Lung (tissue), 12 donors: ENCODE data around the gene TRABD2B. TPM values are rescaled to one million over a fixed set of nuclear protein-coding genes. Genes with fewer than 3 reads are reported as not detected.
A peak's percentile ranks its signal among the peaks of the same experiment; 100 is the strongest.

Experiments used
- ATAC-seq: fragments of 200-7000 bp; cut with Tn5 transposase; one replicate; pipeline ENCODE4 v1.9.1; 2020; ENCODE audit warnings: moderate number of reproducible peaks; ENCODE audit not compliant: insufficient read depth, low FRiP score
- DNase-seq, 3 donors: peaks; one replicate each; pipeline ENCODE4 v3.0.0-alpha.2; 2013 to 2017
- H3K27ac ChIP-seq, 2 donors: one replicate each; pipeline ENCODE4 v1.5.1; 2013; ENCODE audit warnings: mild to moderate bottlenecking in 2 of 2, moderate library complexity in 2 of 2, control low read depth in 1 of 2, inconsistent platforms in 1 of 2, low read depth in 1 of 2, low read length in 1 of 2
- H3K27me3 ChIP-seq, 3 donors: one replicate each; pipeline ENCODE4 v1.5.1; 2013; ENCODE audit warnings: low read length in 2 of 3; ENCODE audit not compliant: control insufficient read depth in 3 of 3, insufficient read depth in 3 of 3
- H3K36me3 ChIP-seq, 4 donors: one replicate each; pipeline ENCODE4 v1.5.1; 2013; ENCODE audit warnings: low read length in 4 of 4, mild to moderate bottlenecking in 1 of 4, moderate library complexity in 1 of 4; ENCODE audit not compliant: control insufficient read depth in 4 of 4, insufficient read depth in 4 of 4
- H3K4me1 ChIP-seq, 5 donors: one replicate each; pipeline ENCODE4 v1.5.1; 2013; ENCODE audit warnings: low read length in 5 of 5, mild to moderate bottlenecking in 2 of 5, moderate library complexity in 1 of 5; ENCODE audit not compliant: control insufficient read depth in 5 of 5, insufficient read depth in 5 of 5
- H3K4me3 ChIP-seq: one replicate; pipeline ENCODE4 v1.5.1; 2013; ENCODE audit warnings: mild to moderate bottlenecking, control low read depth, moderate library complexity
- H3K9ac ChIP-seq, 2 donors: one replicate each; pipeline ENCODE4 v1.5.1; 2013; ENCODE audit warnings: low read length in 2 of 2, control low read depth in 1 of 2; ENCODE audit not compliant: insufficient read depth in 1 of 2
- H3K9me3 ChIP-seq, 4 donors: one replicate each; pipeline ENCODE4 v1.5.1; 2013; ENCODE audit warnings: low read length in 3 of 4, mild to moderate bottlenecking in 1 of 4, moderate library complexity in 1 of 4; ENCODE audit not compliant: control insufficient read depth in 4 of 4, insufficient read depth in 3 of 4
- WGBS, 2 donors: extraction: QIAGEN DNeasy Blood & Tissue Kit; methylation state at CpG; one replicate each; pipeline ENCODE4 v1.1.7; 2013; 5-methylcytosine and 5-hydroxymethylcytosine counted together
- polyA plus RNA-seq, 2 donors: library from polyadenylated mRNA; stranded (reverse); fragments of 200-250 nt; gene quantifications; one replicate each; pipeline ENCODE4 v1.2.1, GENCODE V29; 2013
- total RNA-seq, 2 donors: library from RNA; depleted of rRNA in 1 of 2; stranded (reverse); fragments of >200 nt in 1 of 2; gene quantifications; one replicate each; pipeline ENCODE4 v1.2.1, GENCODE V29; 2014 to 2021
- TF ChIP-seq, protein P1 (sequence below): IDR thresholded peaks from 2 replicates; pipeline ENCODE4 v1.5.1; 2012; ENCODE audit warnings: mild to moderate bottlenecking; ENCODE audit errors: control extremely low read depth, extremely low read depth
- donor health status: control.
- donor health status: control.
- donor health status: Bipolar disorder and iron deficiency.
- donor health status: healthy.
- donor health status: DM: yes; HTN: yes; CAD: no.

The TRABD2B gene
- total and polyA plus RNA-seq, 4 donors = 0.37 to 1.9 (median 0.64) TPM

DNA sequence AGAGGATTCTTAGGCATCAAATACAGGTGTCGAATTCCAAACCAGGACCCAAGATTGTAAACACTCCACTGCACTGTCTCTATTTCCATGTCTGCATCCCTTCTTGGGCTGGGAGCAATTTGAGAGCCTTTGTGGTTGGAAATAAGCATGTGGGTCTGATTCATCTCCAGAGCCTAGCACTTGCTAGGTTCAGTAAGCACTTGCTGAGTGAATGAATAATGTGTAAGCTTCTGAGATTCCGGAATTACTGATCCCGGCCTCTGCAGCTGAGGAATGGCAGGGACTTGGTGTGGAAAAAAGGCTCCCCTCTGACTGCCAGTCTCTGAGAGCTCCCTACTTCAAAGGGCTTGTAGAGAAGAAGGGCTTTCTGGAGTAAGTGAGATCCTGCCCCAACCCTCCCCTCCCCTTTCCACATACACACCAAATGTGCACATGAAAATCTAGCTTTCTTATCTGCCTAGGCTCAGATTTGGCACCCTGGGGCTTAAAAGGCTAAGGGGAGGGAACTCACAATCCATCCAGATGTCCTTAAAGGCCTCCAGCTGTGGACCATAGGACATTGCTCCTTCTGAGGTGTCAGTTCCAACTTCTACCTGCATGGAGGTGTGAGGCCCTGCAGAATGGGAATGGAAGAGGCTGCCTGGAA is 39.6 kb upstream of the TRABD2B start:
- Histone ChIP-seq H3K27ac (no peak overlapping the region), H3K9ac (no peak overlapping the region), H3K27me3 (no peaks in the 10 kb centered on the region), H3K4me3 (no peak overlapping the region), H3K36me3 (no peaks in the 10 kb centered on the region), H3K9me3 (peaks cover 0 to 5% (median 0%) of the 10 kb centered on the region in 4 donors), H3K4me1 (peaks cover 0 to 41% (median 22%) of the 10 kb centered on the region in 5 donors)
- WGBS, 2 donors = 71 to 85% methylated on average over 3 of the region's 3 CpGs
- TF ChIP-seq, protein P1, sequence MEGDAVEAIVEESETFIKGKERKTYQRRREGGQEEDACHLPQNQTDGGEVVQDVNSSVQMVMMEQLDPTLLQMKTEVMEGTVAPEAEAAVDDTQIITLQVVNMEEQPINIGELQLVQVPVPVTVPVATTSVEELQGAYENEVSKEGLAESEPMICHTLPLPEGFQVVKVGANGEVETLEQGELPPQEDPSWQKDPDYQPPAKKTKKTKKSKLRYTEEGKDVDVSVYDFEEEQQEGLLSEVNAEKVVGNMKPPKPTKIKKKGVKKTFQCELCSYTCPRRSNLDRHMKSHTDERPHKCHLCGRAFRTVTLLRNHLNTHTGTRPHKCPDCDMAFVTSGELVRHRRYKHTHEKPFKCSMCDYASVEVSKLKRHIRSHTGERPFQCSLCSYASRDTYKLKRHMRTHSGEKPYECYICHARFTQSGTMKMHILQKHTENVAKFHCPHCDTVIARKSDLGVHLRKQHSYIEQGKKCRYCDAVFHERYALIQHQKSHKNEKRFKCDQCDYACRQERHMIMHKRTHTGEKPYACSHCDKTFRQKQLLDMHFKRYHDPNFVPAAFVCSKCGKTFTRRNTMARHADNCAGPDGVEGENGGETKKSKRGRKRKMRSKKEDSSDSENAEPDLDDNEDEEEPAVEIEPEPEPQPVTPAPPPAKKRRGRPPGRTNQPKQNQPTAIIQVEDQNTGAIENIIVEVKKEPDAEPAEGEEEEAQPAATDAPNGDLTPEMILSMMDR = no peak
- ATAC-seq = no peak
- peak in 1 of 3 donors; percentile 9 for DNase-seq

DNA sequence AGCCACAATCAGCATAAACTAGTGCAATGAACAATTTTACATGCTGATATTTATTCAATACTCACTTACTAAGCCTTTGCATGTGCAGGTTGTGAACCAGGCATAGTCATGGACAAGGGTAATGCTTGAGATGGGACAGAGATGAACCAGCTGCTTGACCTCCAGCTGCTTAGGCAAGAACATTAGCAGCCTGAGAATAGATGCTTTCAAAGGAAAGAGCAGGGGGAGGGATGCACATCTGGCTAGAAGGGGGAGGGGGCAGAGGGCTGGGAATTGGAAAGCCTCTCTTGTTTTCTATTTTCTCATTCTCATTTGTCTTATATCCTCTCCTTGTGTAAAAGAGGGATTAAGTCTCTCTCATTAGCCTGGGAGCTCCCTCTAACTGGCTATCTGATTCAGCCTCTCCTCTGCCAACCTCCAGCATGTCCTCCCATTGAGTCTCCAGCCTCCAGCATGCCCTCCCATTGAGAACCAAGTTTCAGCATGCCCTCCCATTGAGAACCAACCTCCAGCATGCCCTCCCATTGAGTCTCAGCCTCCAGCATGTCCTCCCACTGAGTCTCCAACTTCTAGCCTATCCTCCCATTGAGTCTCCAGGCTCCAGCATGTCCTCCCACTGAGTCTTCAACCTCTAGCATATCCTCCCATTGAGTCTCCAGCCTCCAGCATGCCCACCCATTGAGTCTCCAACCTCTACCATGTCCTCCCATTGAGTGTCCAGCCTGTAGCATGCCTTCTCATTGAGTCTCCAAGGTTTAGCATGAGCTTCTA is 38.4 kb upstream of the TRABD2B start:
- H3K4me3 ChIP-seq = no peak overlapping the region
- H3K9ac ChIP-seq = no peak overlapping the region
- H3K9me3 ChIP-seq = peaks cover 0 to 3% (median 0%) of the 10 kb centered on the region in 4 donors
- no peak overlapping the region for H3K27ac ChIP-seq
- DNase-seq (peak; percentile 35 to 64 (median 49)), ATAC-seq (no peak)
- H3K4me1 ChIP-seq = peaks cover 0 to 33% (median 19%) of the 10 kb centered on the region in 5 donors
- H3K36me3 ChIP-seq = no peaks in the 10 kb centered on the region
- no peaks in the 10 kb centered on the region for H3K27me3 ChIP-seq
- TF ChIP-seq, protein P1 = no peak

DNA sequence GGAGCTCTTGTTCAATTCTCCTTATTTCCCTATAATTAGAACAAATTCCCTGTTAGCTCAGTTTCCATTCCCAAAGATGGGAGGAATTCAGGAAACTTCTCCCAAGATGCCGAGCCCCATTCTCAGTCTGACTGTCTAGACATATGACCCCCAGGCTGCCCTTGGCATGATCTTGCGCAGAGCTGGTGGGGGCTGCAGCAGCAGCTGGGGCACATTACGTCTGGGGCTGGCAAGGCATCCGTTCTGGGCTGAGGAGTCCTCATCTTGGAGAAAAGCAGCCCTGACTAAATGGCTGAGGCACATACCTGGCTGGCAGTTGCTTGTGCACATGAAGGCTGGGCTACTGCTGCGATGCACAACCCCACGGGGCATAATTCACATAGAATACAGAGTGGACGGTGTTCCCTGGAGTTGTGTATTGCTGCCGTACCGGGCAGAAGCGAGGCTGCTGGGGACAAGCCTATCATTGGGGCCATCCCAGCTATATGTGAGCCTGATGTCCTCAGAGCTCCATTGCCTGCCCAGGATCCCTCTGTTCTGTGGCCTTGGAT is 36.4 kb upstream of the TRABD2B start:
- ATAC-seq = no peak
- TF ChIP-seq, protein P1 = no peak

More for the DNA sequence above, 36.4 kb upstream of the TRABD2B start:
- Histone ChIP-seq H3K4me1 (peaks cover 0 to 13% (median 6%) of the 10 kb centered on the region in 5 donors), H3K27ac (no peak overlapping the region), H3K27me3 (no peaks in the 10 kb centered on the region), H3K9me3 (peaks cover 0 to 3% (median 0%) of the 10 kb centered on the region in 4 donors), H3K36me3 (no peaks in the 10 kb centered on the region), H3K9ac (no peak overlapping the region), H3K4me3 (no peak overlapping the region)
- WGBS, 2 donors = 88 to 89% methylated on average over 10 of the region's 10 CpGs
- DNase-seq = peak in 1 of 3 donors; percentile 14
